Endodermal cell (in vitro differentiated cells): ENCODE results near the gene PDE8A. TPM values are rescaled to one million over a fixed set of nuclear protein-coding genes. Genes with fewer than 3 reads are reported as not detected.

Source experiments
- DNase-seq: peaks from one replicate; pipeline ENCODE4 v3.0.0-alpha.2; 2017
- H3K27ac ChIP-seq: 2 replicates; pipeline ENCODE4 v1.5.1; 2013; ENCODE audit warnings: mild to moderate bottlenecking, low read depth, low read length, moderate library complexity
- H3K27me3 ChIP-seq: 2 replicates; pipeline ENCODE4 v1.6.1; 2013; ENCODE audit warnings: mild to moderate bottlenecking, low read length, moderate library complexity; ENCODE audit not compliant: insufficient read depth, control insufficient read depth, poor library complexity, severe bottlenecking
- H3K36me3 ChIP-seq: 2 replicates; pipeline ENCODE4 v1.7.0; 2013; ENCODE audit warnings: mild to moderate bottlenecking, low read length, moderate library complexity; ENCODE audit not compliant: control insufficient read depth, insufficient read depth
- H3K4me1 ChIP-seq: one replicate; pipeline ENCODE4 v1.7.0; 2013; ENCODE audit warnings: low read length; ENCODE audit not compliant: control insufficient read depth, insufficient read depth
- H3K4me3 ChIP-seq: 2 replicates; pipeline ENCODE4 v1.5.1; 2013; ENCODE audit warnings: mild to moderate bottlenecking, low read length, moderate library complexity
- H3K9ac ChIP-seq: 2 replicates; pipeline ENCODE4 v1.6.1; 2013; ENCODE audit warnings: mild to moderate bottlenecking, low read length, moderate library complexity; ENCODE audit not compliant: poor library complexity, severe bottlenecking; ENCODE audit errors: extremely low read depth
- H3K9me3 ChIP-seq: 2 replicates; pipeline ENCODE4 v1.6.1; 2013; ENCODE audit warnings: mild to moderate bottlenecking, low read length, moderate library complexity; ENCODE audit not compliant: control insufficient read depth
- H3K27ac Mint-ChIP-seq: 2 replicates; pipeline ENCODE4 v1.8.0; 2020; ENCODE audit warnings: mixed read lengths
- H3K27me3 Mint-ChIP-seq: 2 replicates; pipeline ENCODE4 v1.8.0; 2021; ENCODE audit warnings: mild to moderate bottlenecking, mixed read lengths; ENCODE audit not compliant: insufficient read depth
- H3K36me3 Mint-ChIP-seq: 2 replicates; pipeline ENCODE4 v1.8.0; 2020; ENCODE audit warnings: low read depth, mixed read lengths
- H3K4me1 Mint-ChIP-seq: 2 replicates; pipeline ENCODE4 v1.8.0; 2020; ENCODE audit warnings: mixed read lengths
- H3K4me3 Mint-ChIP-seq: 2 replicates; pipeline ENCODE4 v1.8.0; 2020; ENCODE audit warnings: mild to moderate bottlenecking, moderate library complexity, mixed read lengths
- H3K9me3 Mint-ChIP-seq: 2 replicates; pipeline ENCODE4 v1.8.0; 2020; ENCODE audit warnings: mild to moderate bottlenecking, mixed read lengths
- WGBS, 2 experiments: methylation state at CpG; one replicate each; pipeline versions ENCODE4 v1.1.5 to v1.1.7; 2013; ENCODE audit warnings: missing lambda C conversion rate in 2 of 2, mixed read lengths in 1 of 2; ENCODE audit not compliant: insufficient coverage in 1 of 2, insufficient read length in 1 of 2; 5-methylcytosine and 5-hydroxymethylcytosine counted together
- total RNA-seq, 2 donors: library from RNA; stranded (reverse); fragmentation: NEBNext Ultra II Directional in 1 of 2; extraction: Animal tissue kit (Norgen Biotek cat#: 25700) in 1 of 2; gene quantifications; 2 replicates in 1 of 2; 3 replicates in 1 of 2; pipeline ENCODE4 v1.2.1, GENCODE V29; 2021
- TF ChIP-seq, protein P1 (sequence below): fragments of 200-600 bp; sonication (generic); conservative IDR thresholded peaks from 2 replicates; pipeline ENCODE4 v1.5.0; 2021; ENCODE audit warnings: antibody characterized with exemption, mild to moderate bottlenecking

Gene PDE8A
- total RNA-seq, 2 donors from 2014 or later: 14.8 to 15.2 TPM

DNA sequence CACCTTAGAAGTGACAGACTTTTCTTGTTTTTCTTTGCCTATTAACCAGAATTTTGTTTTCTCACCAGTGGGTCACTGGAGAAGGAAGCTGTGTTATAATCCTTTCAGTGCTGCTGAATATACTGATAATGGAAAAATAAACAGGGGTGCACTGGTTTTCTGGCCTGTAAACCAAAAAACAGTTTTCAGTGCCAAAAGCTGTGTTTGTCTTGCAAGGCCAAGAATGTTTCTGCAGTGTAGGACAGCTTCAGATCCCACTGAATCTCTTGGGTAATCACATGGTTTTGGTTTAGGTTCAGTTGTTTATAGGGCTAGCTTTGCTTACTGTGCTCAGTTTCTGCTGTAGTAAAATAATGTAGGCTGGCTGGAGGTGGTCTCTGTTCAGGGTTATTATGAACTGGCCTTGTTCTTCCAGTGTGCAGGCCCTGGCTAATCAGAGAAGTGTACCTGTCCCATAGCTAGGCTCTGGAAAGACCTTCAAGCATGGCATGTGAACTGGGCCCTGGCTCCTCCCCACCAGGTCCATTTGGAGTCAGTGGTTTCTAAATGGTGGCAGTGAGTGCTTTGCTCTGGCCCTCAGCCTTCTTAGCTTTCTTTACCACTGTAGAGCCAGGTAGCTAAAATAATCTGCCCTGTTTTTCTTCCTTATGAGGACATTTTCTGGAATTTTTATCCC is 18.7 kb downstream of the PDE8A start:
- Mint-ChIP-seq H3K4me1 (peaks cover 19% of the 10 kb centered on the region), H3K27me3 (no peaks in the 10 kb centered on the region), H3K4me3 (no peak overlapping the region), H3K36me3 (peaks cover 2% of the 10 kb centered on the region), H3K9me3 (no peaks in the 10 kb centered on the region), H3K27ac (no peak overlapping the region)
- Histone ChIP-seq H3K4me3 (no peak overlapping the region), H3K36me3 (no peaks in the 10 kb centered on the region), H3K27me3 (no peaks in the 10 kb centered on the region), H3K27ac (no peak overlapping the region), H3K9me3 (no peaks in the 10 kb centered on the region), H3K4me1 (no peaks in the 10 kb centered on the region), H3K9ac (no peak overlapping the region)
- DNase-seq: no peak
- TF ChIP-seq, protein P1, sequence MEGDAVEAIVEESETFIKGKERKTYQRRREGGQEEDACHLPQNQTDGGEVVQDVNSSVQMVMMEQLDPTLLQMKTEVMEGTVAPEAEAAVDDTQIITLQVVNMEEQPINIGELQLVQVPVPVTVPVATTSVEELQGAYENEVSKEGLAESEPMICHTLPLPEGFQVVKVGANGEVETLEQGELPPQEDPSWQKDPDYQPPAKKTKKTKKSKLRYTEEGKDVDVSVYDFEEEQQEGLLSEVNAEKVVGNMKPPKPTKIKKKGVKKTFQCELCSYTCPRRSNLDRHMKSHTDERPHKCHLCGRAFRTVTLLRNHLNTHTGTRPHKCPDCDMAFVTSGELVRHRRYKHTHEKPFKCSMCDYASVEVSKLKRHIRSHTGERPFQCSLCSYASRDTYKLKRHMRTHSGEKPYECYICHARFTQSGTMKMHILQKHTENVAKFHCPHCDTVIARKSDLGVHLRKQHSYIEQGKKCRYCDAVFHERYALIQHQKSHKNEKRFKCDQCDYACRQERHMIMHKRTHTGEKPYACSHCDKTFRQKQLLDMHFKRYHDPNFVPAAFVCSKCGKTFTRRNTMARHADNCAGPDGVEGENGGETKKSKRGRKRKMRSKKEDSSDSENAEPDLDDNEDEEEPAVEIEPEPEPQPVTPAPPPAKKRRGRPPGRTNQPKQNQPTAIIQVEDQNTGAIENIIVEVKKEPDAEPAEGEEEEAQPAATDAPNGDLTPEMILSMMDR: no peak

DNA sequence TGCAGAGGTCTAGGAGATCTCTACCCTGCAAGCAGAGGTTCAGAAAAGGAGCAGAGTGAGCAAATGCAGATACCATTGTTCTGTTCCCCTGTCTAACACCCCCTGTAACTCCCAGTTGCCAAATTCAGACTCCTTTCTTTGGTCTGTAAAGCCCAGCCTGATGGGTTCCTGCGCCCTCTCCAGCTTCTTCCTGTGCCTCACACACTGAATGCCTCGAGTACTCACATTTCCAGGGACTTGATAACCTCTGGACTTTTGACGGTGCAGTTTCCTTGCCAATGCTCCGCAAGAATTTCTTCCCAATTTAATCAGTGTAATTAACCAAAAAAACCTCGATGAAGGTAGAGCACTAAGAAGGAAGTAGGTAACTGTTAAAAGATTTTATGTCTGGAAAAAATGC is 19.3 kb downstream of the PDE8A start:
- Mint-ChIP-seq H3K4me3 (no peak overlapping the region), H3K36me3 (peaks cover 2% of the 10 kb centered on the region), H3K9me3 (no peaks in the 10 kb centered on the region), H3K27ac (no peak overlapping the region), H3K27me3 (no peaks in the 10 kb centered on the region), H3K4me1 (peaks cover 19% of the 10 kb centered on the region)
- H3K27ac ChIP-seq: no peak overlapping the region
- H3K4me3 ChIP-seq: no peak overlapping the region
- no peaks in the 10 kb centered on the region for H3K9me3 ChIP-seq
- H3K36me3 ChIP-seq: no peaks in the 10 kb centered on the region
- no peak for DNase-seq
- TF ChIP-seq, protein P1: no peak
- no peaks in the 10 kb centered on the region for H3K4me1 ChIP-seq
- H3K27me3 ChIP-seq: no peaks in the 10 kb centered on the region
- WGBS, 2 experiments: 96 to 97% methylated on average over 4 of the region's 5 CpGs
- H3K9ac ChIP-seq: no peak overlapping the region

DNA sequence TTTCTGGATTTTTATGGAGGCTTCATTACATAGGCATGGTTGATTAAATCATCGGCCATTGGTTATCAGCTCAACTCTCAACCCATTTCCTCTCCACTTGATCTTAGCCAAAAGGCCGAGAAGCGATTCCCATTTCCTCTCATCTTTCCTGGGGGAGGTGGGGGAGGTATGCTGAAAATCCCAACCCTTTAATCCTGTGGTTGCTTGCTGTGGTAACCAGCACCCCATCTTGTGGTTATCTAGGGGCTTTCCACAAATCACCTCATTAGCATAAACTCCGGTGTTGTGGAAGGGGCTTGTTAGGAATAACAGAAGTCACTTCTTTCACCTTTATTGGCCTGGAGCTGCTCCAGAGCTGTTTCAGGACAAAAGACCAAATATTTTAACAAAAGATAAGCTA is 20.9 kb downstream of the PDE8A start:
- WGBS, 2 experiments: 100% methylated on average over 3 of the region's 4 CpGs; no CpG with 5 or more reads in 1 of the 2 experiments
- no peaks in the 10 kb centered on the region for H3K27me3 Mint-ChIP-seq
- Histone ChIP-seq H3K27me3 (no peaks in the 10 kb centered on the region), H3K4me1 (no peaks in the 10 kb centered on the region), H3K9me3 (no peaks in the 10 kb centered on the region), H3K36me3 (no peaks in the 10 kb centered on the region), H3K4me3 (no peak overlapping the region), H3K9ac (no peak overlapping the region), H3K27ac (no peak overlapping the region)
- no peaks in the 10 kb centered on the region for H3K9me3 Mint-ChIP-seq
- H3K4me1 Mint-ChIP-seq: peaks cover 26% of the 10 kb centered on the region
- no peak overlapping the region for H3K4me3 Mint-ChIP-seq
- no peak overlapping the region for H3K27ac Mint-ChIP-seq
- DNase-seq: no peak
- H3K36me3 Mint-ChIP-seq: peaks cover 2% of the 10 kb centered on the region
- TF ChIP-seq, protein P1: no peak
